ENCODE data around the gene INPP1. TPM values are rescaled to one million over a fixed set of nuclear protein-coding genes. Genes with fewer than 3 reads are reported as not detected.

INPP1 gene
- total RNA-seq, 1 experiment from 2014 or later, result 23.1 TPM

GRCh38 chr2:190402986-190403603 lies 59.7 kb downstream of the INPP1 start:
- CTCF ChIA-PET, result no interaction called here
- no peaks in the 10 kb centered on the region for H3K27me3 Mint-ChIP-seq (ENCODE audit: unreplicated experiment)
- no peak overlapping the region for H3K4me3 Mint-ChIP-seq (ENCODE audit: low read depth, unreplicated experiment)

DNA sequence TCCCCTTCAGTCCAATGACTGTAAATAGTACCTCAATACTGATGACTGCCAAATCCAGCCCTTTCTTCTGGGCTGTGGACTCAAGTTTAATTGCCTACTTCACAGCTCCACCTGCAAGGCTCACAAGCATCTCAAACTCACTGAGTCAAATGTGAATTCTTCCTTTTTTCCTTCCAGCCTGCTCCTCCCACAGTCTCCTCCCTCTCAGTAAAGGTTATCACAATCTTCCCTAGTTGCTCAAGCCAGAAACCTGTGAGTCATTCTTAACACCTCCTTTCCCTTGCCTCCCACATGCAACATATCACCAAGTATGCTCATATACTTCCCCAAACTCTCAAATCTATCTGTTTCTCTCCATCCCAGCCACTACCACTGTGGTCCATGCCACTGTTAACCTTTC lies 61.1 kb downstream of the INPP1 start:
- intact Hi-C loops (cut with micrococcal nuclease; ENCODE audit: unreplicated experiment), result no loop called here
- Mint-ChIP-seq H3K9me3 (ENCODE audit: low read depth, unreplicated experiment) (no peaks in the 10 kb centered on the region), H3K27me3 (ENCODE audit: unreplicated experiment) (no peaks in the 10 kb centered on the region), H3K36me3 (ENCODE audit: insufficient read depth, unreplicated experiment) (peaks cover 8% of the 10 kb centered on the region), H3K4me1 (ENCODE audit: low read depth, unreplicated experiment) (peaks cover 3% of the 10 kb centered on the region), H3K27ac (ENCODE audit: unreplicated experiment) (no peak overlapping the region), H3K4me3 (ENCODE audit: low read depth, unreplicated experiment) (no peak overlapping the region)
- CTCF ChIA-PET, result no interaction called here
- TF ChIP-seq, protein P1, sequence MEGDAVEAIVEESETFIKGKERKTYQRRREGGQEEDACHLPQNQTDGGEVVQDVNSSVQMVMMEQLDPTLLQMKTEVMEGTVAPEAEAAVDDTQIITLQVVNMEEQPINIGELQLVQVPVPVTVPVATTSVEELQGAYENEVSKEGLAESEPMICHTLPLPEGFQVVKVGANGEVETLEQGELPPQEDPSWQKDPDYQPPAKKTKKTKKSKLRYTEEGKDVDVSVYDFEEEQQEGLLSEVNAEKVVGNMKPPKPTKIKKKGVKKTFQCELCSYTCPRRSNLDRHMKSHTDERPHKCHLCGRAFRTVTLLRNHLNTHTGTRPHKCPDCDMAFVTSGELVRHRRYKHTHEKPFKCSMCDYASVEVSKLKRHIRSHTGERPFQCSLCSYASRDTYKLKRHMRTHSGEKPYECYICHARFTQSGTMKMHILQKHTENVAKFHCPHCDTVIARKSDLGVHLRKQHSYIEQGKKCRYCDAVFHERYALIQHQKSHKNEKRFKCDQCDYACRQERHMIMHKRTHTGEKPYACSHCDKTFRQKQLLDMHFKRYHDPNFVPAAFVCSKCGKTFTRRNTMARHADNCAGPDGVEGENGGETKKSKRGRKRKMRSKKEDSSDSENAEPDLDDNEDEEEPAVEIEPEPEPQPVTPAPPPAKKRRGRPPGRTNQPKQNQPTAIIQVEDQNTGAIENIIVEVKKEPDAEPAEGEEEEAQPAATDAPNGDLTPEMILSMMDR (IDR thresholded peaks at IDR 0.05; ENCODE audit: unreplicated experiment), result no peak
- DNase-seq, result peak; percentile 23
- no TSS peak for BruUV-seq (replicated peaks)

More at GRCh38 chr2:190402986-190403603, 59.7 kb downstream of the INPP1 start:
- Mint-ChIP-seq H3K9me3 (ENCODE audit: low read depth, unreplicated experiment) (no peaks in the 10 kb centered on the region), H3K27ac (ENCODE audit: unreplicated experiment) (no peak overlapping the region), H3K4me1 (ENCODE audit: low read depth, unreplicated experiment) (no peaks in the 10 kb centered on the region), H3K36me3 (ENCODE audit: insufficient read depth, unreplicated experiment) (no peaks in the 10 kb centered on the region)
- TF ChIP-seq, protein P1 (IDR thresholded peaks at IDR 0.05; ENCODE audit: unreplicated experiment), result no peak
- intact Hi-C loops (cut with micrococcal nuclease; ENCODE audit: unreplicated experiment), result no loop called here
- no peak for DNase-seq
- no TSS peak for BruUV-seq (replicated peaks)

GRCh38 chr2:190405070-190405469 lies 61.7 kb downstream of the INPP1 start:
- DNase-seq, result no peak
- H3K9me3 Mint-ChIP-seq (ENCODE audit: low read depth, unreplicated experiment), result no peaks in the 10 kb centered on the region
- H3K27me3 Mint-ChIP-seq (ENCODE audit: unreplicated experiment), result no peaks in the 10 kb centered on the region
- peaks cover 8% of the 10 kb centered on the region for H3K4me1 Mint-ChIP-seq (ENCODE audit: low read depth, unreplicated experiment)
- no peak overlapping the region for H3K4me3 Mint-ChIP-seq (ENCODE audit: low read depth, unreplicated experiment)
- no peak overlapping the region for H3K27ac Mint-ChIP-seq (ENCODE audit: unreplicated experiment)
- CTCF ChIA-PET, result no interaction called here
- H3K36me3 Mint-ChIP-seq (ENCODE audit: insufficient read depth, unreplicated experiment), result peaks cover 8% of the 10 kb centered on the region
- no TSS peak for BruUV-seq (replicated peaks)
- intact Hi-C loops (cut with micrococcal nuclease; ENCODE audit: unreplicated experiment), result no loop called here
- TF ChIP-seq, protein P1 (IDR thresholded peaks at IDR 0.05; ENCODE audit: unreplicated experiment), result no peak

DNA sequence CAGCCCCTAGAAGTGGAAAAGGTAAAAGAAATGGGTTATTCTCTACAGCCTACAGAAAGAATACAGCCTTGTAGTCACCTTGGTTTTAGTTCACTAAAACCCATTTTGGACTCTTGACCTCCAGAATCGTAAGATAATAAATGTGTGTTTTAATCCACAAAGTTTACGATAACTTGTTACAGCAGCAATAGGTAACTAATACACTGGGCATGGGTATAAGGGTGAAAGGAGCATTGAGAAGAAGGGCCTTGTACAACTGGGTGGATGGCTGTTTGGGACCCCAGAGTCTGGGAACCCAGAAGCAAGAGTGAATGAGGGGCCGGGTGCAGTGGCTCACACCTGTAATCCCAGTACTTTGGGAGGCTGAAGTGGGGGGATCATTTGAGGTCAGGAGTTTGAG lies 62.6 kb downstream of the INPP1 start:
- TF ChIP-seq, protein P1 (IDR thresholded peaks at IDR 0.05; ENCODE audit: unreplicated experiment), result no peak
- Mint-ChIP-seq H3K27ac (ENCODE audit: unreplicated experiment) (no peak overlapping the region), H3K27me3 (ENCODE audit: unreplicated experiment) (no peaks in the 10 kb centered on the region), H3K36me3 (ENCODE audit: insufficient read depth, unreplicated experiment) (peaks cover 8% of the 10 kb centered on the region), H3K4me1 (ENCODE audit: low read depth, unreplicated experiment) (peaks cover 8% of the 10 kb centered on the region), H3K9me3 (ENCODE audit: low read depth, unreplicated experiment) (no peaks in the 10 kb centered on the region), H3K4me3 (ENCODE audit: low read depth, unreplicated experiment) (no peak overlapping the region)
- CTCF ChIA-PET, result interaction anchor here (0.7 kb wide), 1 partner anchor 505 kb away, joined by 3 read pairs; no protein-coding TSS in a partner anchor
- no TSS peak for BruUV-seq (replicated peaks)
- no peak for DNase-seq
- intact Hi-C loops (cut with micrococcal nuclease; ENCODE audit: unreplicated experiment), result no loop called here
